Colonic mucosa (tissue), 4 donors: ENCODE results near the gene RNF224. TPM values are rescaled to one million over a fixed set of nuclear protein-coding genes. Genes with fewer than 3 reads are reported as not detected.
A peak's percentile ranks its signal among the peaks of the same experiment; 100 is the strongest.

Experiments used
- DNase-seq: peaks from one replicate; pipeline ENCODE4 v3.0.0-alpha.2; 2020
- H3K27ac ChIP-seq: fragments of 200-600 bp; one replicate; pipeline ENCODE4 v1.8.0; 2021
- H3K27me3 ChIP-seq: fragments of 200-600 bp; one replicate; pipeline ENCODE4 v1.8.0; 2021
- H3K36me3 ChIP-seq: fragments of 200-600 bp; one replicate; pipeline ENCODE4 v1.8.0; 2021
- H3K4me1 ChIP-seq: fragments of 200-600 bp; one replicate; pipeline ENCODE4 v1.8.0; 2021; ENCODE audit warnings: mild to moderate bottlenecking
- H3K4me3 ChIP-seq: fragments of 200-600 bp; one replicate; pipeline ENCODE4 v1.8.0; 2021
- H3K9ac ChIP-seq, 2 donors: one replicate each; pipeline ENCODE4 v1.7.0; 2013; ENCODE audit warnings: control low read depth in 2 of 2, low read depth in 2 of 2, low read length in 2 of 2
- H3K9me3 ChIP-seq: fragments of 200-600 bp; one replicate; pipeline ENCODE4 v1.8.0; 2021
- CTCF ChIP-seq: fragments of 200-600 bp; IDR thresholded peaks from one replicate; pipeline ENCODE4 v1.8.0; 2022; ENCODE audit warnings: antibody characterized with exemption, mild to moderate bottlenecking
- intact Hi-C: fragments of 100-400 bp; cut with DNase I; formaldehyde crosslinking; loops from one replicate; pipeline ENCODE4 v1.14.1; 2022
- total RNA-seq, 2 donors: library from RNA; stranded (reverse); fragmentation: NEBNext Ultra II Directional in 1 of 2; extraction: Animal tissue kit (Norgen Biotek cat#: 25700) in 1 of 2; gene quantifications; one replicate each; pipeline ENCODE4 v1.2.1, GENCODE V29; 2021
- donor health status: healthy.
- donor health status: DM: no; HTN: no; CAD: no.
- donor health status: DM: no; HTN: no; CAD: no.

Gene RNF224
- total RNA-seq, 2 donors from 2014 or later = not detected

- peaks cover 33% of the 10 kb centered on the region for H3K4me1 ChIP-seq
- TF ChIP-seq CTCF = no peak
- intact Hi-C loops = no loop called here
- DNase-seq = peak; percentile 91
- no peaks in the 10 kb centered on the region for H3K36me3 ChIP-seq
- H3K4me3 ChIP-seq = peak overlapping the region; percentile 50
- no peaks in the 10 kb centered on the region for H3K27me3 ChIP-seq
- peak overlapping the region; percentile 90 for H3K27ac ChIP-seq
- no peaks in the 10 kb centered on the region for H3K9me3 ChIP-seq
- H3K9ac ChIP-seq = peak overlapping the region; percentile 87 to 92
Observed at GRCh38 chr9:137198051-137198901, 29.0 kb upstream of the RNF224 start.

GRCh38 chr9:137198902-137199283 is 28.4 kb upstream of the RNF224 start:
- Histone ChIP-seq H3K27ac (peak overlapping the region; percentile 90), H3K4me3 (peak overlapping the region; percentile 50), H3K9ac (peak overlapping the region; percentile 87 to 92), H3K4me1 (peaks cover 33% of the 10 kb centered on the region), H3K9me3 (no peaks in the 10 kb centered on the region), H3K36me3 (no peaks in the 10 kb centered on the region), H3K27me3 (no peaks in the 10 kb centered on the region)
- intact Hi-C loops = no loop called here
- no peak for TF ChIP-seq CTCF
- DNase-seq = peak; percentile 61

- Histone ChIP-seq H3K36me3 (no peaks in the 10 kb centered on the region), H3K4me1 (peaks cover 35% of the 10 kb centered on the region), H3K4me3 (peak overlapping the region; percentile 50), H3K27ac (peak overlapping the region; percentile 90), H3K27me3 (no peaks in the 10 kb centered on the region), H3K9me3 (no peaks in the 10 kb centered on the region), H3K9ac (peak overlapping the region; percentile 87 to 92)
- DNase-seq = no peak
- no peak for TF ChIP-seq CTCF
- intact Hi-C loops = no loop called here
Observed at GRCh38 chr9:137199411-137200121, 27.7 kb upstream of the RNF224 start.

- TF ChIP-seq CTCF = no peak
- peak within 1 kb of the TSS; percentile 90 for H3K27ac ChIP-seq
- H3K27me3 ChIP-seq = no peaks in the 10 kb centered on the region
- H3K4me1 ChIP-seq = peaks cover 30% of the 10 kb centered on the region
- intact Hi-C loops = no loop called here
- DNase-seq = peak; percentile 99
- peak within 1 kb of the TSS; percentile 87 to 92 for H3K9ac ChIP-seq
- H3K9me3 ChIP-seq = no peaks in the 10 kb centered on the region
- H3K4me3 ChIP-seq = peak within 1 kb of the TSS; percentile 50
- H3K36me3 ChIP-seq = no peaks in the 10 kb centered on the region
Observed at GRCh38 chr9:137200311-137201204, 26.7 kb upstream of the RNF224 start, which contains the start of gene TPRN. Gene TPRN, minus strand, starts transcription at chr9:137200741. Its CDS starts 30 bp downstream, at chr9:137200711.
